Panc1 (cell line): ENCODE data around the gene INVS. TPM values are rescaled to one million over a fixed set of nuclear protein-coding genes. Genes with fewer than 3 reads are reported as not detected.

Experiments
- ATAC-seq: fragments of 200-7000 bp; cut with Tn5 transposase; 2 replicates; pipeline ENCODE4 v1.9.1; 2020; ENCODE audit warnings: mild to moderate bottlenecking, moderate library complexity
- BruUV-seq: library from RNA; stranded (reverse); fragments of 400-500 nt; replicated peaks from 2 replicates; lab custom pipeline; 2021; lab: Mats Ljungman, UMichigan
- CTCF ChIA-PET: fragments of 300-600 bp; sonication (Branson Sonifier 250); formaldehyde crosslinking; loops from one replicate; lab custom pipeline; 2022; ENCODE audit warnings: antibody characterized with exemption; lab: Charles Lee
- POLR2A ChIA-PET: fragments of 300-600 bp; sonication (Branson Sonifier 250); formaldehyde crosslinking; loops from one replicate; lab custom pipeline; 2022; ENCODE audit warnings: antibody characterized with exemption; lab: Charles Lee
- DNase-seq: peaks from one replicate; pipeline ENCODE4 v3.0.0-alpha.2; 2010; ENCODE audit warnings: low read depth, low spot score
- H3K27ac ChIP-seq: 2 replicates; pipeline ENCODE4 v1.5.1; 2011; ENCODE audit warnings: mild to moderate bottlenecking, low read length, inconsistent platforms
- H3K27me3 ChIP-seq: fragments of 200-500 bp; sonication (Bioruptor generic); 2 replicates; pipeline ENCODE4 v1.6.0; 2014; ENCODE audit warnings: low read length, inconsistent platforms; ENCODE audit not compliant: control insufficient read depth, insufficient read depth
- H3K36me3 ChIP-seq: fragments of 200-500 bp; sonication (Bioruptor generic); 2 replicates; pipeline ENCODE4 v1.5.1; 2014; ENCODE audit warnings: inconsistent platforms, mild to moderate bottlenecking, low read length, moderate library complexity; ENCODE audit not compliant: control insufficient read depth, insufficient read depth
- H3K4me1 ChIP-seq: 2 replicates; pipeline ENCODE4 v1.5.1; 2011; ENCODE audit warnings: inconsistent platforms, mild to moderate bottlenecking, low read length, moderate library complexity; ENCODE audit not compliant: control insufficient read depth, insufficient read depth
- H3K4me3 ChIP-seq, 2 experiments: 2 replicates each; pipeline ENCODE4 v1.5.1; 2011 to 2012; ENCODE audit warnings: low read depth in 2 of 2, low read length in 2 of 2, mild to moderate bottlenecking in 2 of 2, inconsistent platforms in 1 of 2, moderate library complexity in 1 of 2
- H3K9me3 ChIP-seq: fragments of 200-500 bp; sonication (Bioruptor generic); 2 replicates; pipeline ENCODE4 v1.5.1; 2014; ENCODE audit warnings: low read depth, mild to moderate bottlenecking, inconsistent platforms, low read length, moderate library complexity; ENCODE audit not compliant: control insufficient read depth, insufficient read depth
- POLR2AphosphoS5 ChIP-seq: IDR thresholded peaks from 2 replicates; pipeline ENCODE4 v1.6.1; 2012; ENCODE audit warnings: mild to moderate bottlenecking, low read depth, low read length, moderate library complexity
- SIN3A ChIP-seq: IDR thresholded peaks from 2 replicates; pipeline ENCODE4 v1.6.1; 2012; ENCODE audit warnings: low read depth, mild to moderate bottlenecking, low read length, moderate library complexity, borderline replicate concordance; ENCODE audit not compliant: insufficient read depth
- TCF7L2 ChIP-seq: IDR thresholded peaks from 2 replicates; pipeline ENCODE4 v1.6.1; 2011; ENCODE audit warnings: mild to moderate bottlenecking, low read depth, low read length, inconsistent platforms
- in situ Hi-C: cut with HindIII; loops from 2 replicates; pipeline ENCODE4 v1.10.0; 2016; ENCODE audit warnings: low sequenced_read_pairs, low pct_unique_long_range_greater_than_20kb
- intact Hi-C: fragments of 100-400 bp; cut with micrococcal nuclease; formaldehyde crosslinking; loops from one replicate; pipeline ENCODE4 v1.10.0; 2022; ENCODE audit not compliant: unreplicated experiment
- total RNA-seq: library from RNA; stranded (reverse); gene quantifications from one replicate; pipeline ENCODE4 v1.2.1, GENCODE V29; 2021; ENCODE audit not compliant: unreplicated experiment
- TF ChIP-seq, protein P1 (sequence below): fragments of 450-650 bp; IDR thresholded peaks from 2 replicates; pipeline ENCODE4 v1.5.1; 2017; ENCODE audit warnings: mild to moderate bottlenecking
- TF ChIP-seq, protein P2 (sequence below), 2 experiments: IDR thresholded peaks; 2 replicates each; pipeline ENCODE4 v1.6.1; 2011 to 2012; ENCODE audit warnings: low read depth in 2 of 2, control low read depth in 1 of 2, low read length in 1 of 2, mild to moderate bottlenecking in 1 of 2, moderate library complexity in 1 of 2; ENCODE audit not compliant: insufficient read depth in 1 of 2

Gene INVS
- total RNA-seq, 1 experiment from 2014 or later = 8.2 TPM

DNA sequence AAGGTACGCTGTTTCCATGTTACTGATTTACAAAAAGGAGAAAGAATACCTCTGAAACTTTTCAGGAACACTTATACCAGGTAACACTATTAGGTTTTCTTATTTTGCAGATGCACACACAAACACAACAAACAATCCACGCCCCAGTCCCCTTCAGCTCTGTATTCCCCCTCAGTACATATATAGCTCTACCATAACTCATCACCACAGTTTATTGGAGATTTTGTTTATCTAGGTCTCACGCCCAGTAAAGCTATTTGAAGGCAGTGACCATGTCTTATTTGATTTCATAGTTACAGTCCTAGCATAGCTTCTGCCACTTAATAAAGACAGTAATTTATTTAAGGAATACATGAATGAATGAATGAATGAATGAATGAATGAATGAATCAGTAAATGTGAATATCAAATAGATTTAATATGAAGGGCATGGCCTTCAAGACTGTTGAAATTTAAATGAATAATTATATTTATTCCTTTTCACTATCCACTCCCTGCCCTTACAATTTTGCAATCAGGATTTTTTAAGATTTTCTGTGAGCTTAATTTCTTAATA, 32.9 kb downstream of the INVS start:
- Histone ChIP-seq H3K4me1 (no peaks in the 10 kb centered on the region), H3K9me3 (no peaks in the 10 kb centered on the region), H3K27ac (no peak overlapping the region), H3K4me3 (no peak overlapping the region), H3K36me3 (no peaks in the 10 kb centered on the region; the same call in 1 of the 2 replicates), H3K27me3 (no peaks in the 10 kb centered on the region)
- ATAC-seq (no peak), DNase-seq (no peak)
- POLR2A ChIA-PET = no interaction called here
- no TSS peak for BruUV-seq
- intact Hi-C loops = loop anchor here (10.0 kb wide), 1 partner anchor 63 kb away; no protein-coding TSS in a partner anchor
- CTCF ChIA-PET = no interaction called here
- TF ChIP-seq, protein P1, sequence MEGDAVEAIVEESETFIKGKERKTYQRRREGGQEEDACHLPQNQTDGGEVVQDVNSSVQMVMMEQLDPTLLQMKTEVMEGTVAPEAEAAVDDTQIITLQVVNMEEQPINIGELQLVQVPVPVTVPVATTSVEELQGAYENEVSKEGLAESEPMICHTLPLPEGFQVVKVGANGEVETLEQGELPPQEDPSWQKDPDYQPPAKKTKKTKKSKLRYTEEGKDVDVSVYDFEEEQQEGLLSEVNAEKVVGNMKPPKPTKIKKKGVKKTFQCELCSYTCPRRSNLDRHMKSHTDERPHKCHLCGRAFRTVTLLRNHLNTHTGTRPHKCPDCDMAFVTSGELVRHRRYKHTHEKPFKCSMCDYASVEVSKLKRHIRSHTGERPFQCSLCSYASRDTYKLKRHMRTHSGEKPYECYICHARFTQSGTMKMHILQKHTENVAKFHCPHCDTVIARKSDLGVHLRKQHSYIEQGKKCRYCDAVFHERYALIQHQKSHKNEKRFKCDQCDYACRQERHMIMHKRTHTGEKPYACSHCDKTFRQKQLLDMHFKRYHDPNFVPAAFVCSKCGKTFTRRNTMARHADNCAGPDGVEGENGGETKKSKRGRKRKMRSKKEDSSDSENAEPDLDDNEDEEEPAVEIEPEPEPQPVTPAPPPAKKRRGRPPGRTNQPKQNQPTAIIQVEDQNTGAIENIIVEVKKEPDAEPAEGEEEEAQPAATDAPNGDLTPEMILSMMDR = no peak
- TF ChIP-seq TCF7L2 = no peak
- TF ChIP-seq POLR2AphosphoS5 = no peak
- TF ChIP-seq, protein P2, sequence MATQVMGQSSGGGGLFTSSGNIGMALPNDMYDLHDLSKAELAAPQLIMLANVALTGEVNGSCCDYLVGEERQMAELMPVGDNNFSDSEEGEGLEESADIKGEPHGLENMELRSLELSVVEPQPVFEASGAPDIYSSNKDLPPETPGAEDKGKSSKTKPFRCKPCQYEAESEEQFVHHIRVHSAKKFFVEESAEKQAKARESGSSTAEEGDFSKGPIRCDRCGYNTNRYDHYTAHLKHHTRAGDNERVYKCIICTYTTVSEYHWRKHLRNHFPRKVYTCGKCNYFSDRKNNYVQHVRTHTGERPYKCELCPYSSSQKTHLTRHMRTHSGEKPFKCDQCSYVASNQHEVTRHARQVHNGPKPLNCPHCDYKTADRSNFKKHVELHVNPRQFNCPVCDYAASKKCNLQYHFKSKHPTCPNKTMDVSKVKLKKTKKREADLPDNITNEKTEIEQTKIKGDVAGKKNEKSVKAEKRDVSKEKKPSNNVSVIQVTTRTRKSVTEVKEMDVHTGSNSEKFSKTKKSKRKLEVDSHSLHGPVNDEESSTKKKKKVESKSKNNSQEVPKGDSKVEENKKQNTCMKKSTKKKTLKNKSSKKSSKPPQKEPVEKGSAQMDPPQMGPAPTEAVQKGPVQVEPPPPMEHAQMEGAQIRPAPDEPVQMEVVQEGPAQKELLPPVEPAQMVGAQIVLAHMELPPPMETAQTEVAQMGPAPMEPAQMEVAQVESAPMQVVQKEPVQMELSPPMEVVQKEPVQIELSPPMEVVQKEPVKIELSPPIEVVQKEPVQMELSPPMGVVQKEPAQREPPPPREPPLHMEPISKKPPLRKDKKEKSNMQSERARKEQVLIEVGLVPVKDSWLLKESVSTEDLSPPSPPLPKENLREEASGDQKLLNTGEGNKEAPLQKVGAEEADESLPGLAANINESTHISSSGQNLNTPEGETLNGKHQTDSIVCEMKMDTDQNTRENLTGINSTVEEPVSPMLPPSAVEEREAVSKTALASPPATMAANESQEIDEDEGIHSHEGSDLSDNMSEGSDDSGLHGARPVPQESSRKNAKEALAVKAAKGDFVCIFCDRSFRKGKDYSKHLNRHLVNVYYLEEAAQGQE (IDR thresholded peaks at IDR 0.05; ENCODE audit: insufficient read depth in 1 of 2, low read depth in 2 of 2, low read length in 1 of 2) = no peak
- no peak for TF ChIP-seq SIN3A
- in situ Hi-C loops = no loop called here

DNA sequence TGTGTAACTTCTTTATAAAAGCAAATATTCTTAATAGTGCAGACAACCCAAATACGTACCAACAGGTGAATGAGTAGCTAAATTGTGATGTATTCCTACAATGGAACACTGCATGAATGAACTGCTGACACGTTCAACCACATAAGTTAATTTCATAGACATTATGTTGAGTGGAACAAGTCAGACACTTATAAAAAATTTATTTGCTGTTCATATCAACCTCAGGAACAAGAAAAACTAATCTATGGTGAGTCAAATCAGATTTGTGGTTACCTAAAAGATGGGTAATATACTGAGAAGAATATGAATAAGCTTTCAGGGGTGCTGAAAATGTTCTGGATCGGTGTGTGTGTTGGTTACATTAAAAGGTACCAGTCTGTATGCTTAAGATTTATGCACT, 35.7 kb downstream of the INVS start:
- H3K4me3 ChIP-seq = no peak overlapping the region
- no peaks in the 10 kb centered on the region for H3K36me3 ChIP-seq
- ChIA-PET CTCF (no interaction called here), POLR2A (no interaction called here)
- ATAC-seq (no peak), DNase-seq (no peak)
- H3K9me3 ChIP-seq = no peaks in the 10 kb centered on the region
- BruUV-seq = no TSS peak
- H3K27me3 ChIP-seq = no peaks in the 10 kb centered on the region
- in situ Hi-C loops = no loop called here
- TF ChIP-seq, protein P2 (IDR thresholded peaks at IDR 0.05; ENCODE audit: insufficient read depth in 1 of 2, low read depth in 2 of 2, low read length in 1 of 2) = no peak
- TF ChIP-seq, protein P1 = no peak
- TF ChIP-seq SIN3A (no peak), TCF7L2 (no peak), POLR2AphosphoS5 (no peak)
- no peaks in the 10 kb centered on the region for H3K4me1 ChIP-seq
- intact Hi-C loops = loop anchor here (10.0 kb wide), 1 partner anchor 60 kb away; no protein-coding TSS in a partner anchor
- H3K27ac ChIP-seq = no peak overlapping the region
